Measurements from ENCODE around the gene YAF2. TPM values are rescaled to one million over a fixed set of nuclear protein-coding genes. Genes with fewer than 3 reads are reported as not detected.

The YAF2 gene
- total and polyA plus RNA-seq, 2 experiments from 2014 or later: 1.0 TPM

DNA sequence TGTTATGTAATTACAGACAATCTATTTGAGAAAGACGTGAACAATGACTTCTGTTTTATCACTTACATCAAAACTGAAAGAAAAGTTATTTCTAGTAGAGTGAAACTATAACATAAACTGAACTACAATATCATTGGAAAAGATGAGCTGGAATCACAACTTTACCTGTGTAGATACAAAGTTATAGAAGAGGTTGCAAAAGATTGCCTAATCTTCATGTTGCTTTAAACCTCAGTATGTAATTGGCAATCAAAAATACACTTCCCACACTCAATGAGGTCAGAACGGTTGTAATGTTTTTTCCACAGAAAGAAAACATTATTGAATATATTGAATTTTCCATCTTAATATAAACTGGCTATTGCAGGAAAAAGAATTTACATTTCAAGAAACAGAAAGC is 55.7 kb downstream of the YAF2 start:
- no peaks in the 10 kb centered on the region for H3K9me3 Mint-ChIP-seq
- H3K4me3 ChIP-seq: no peak overlapping the region
- ATAC-seq: no peak

More for the DNA sequence above, 55.7 kb downstream of the YAF2 start:
- Histone ChIP-seq H3K9me2 (ENCODE audit: insufficient read depth) (peaks cover 4% of the 10 kb centered on the region; the same call in 1 of the 2 replicates), H3K36me3 (ENCODE audit: insufficient read depth) (no peaks in the 10 kb centered on the region), H4K20me1 (replicated peaks; ENCODE audit: insufficient read depth) (no peaks in the 10 kb centered on the region), H3K4me2 (no peak overlapping the region), H3F3A (replicated peaks; ENCODE audit: low read depth) (no peaks in the 10 kb centered on the region), H3K27me3 (ENCODE audit: insufficient read depth) (no peaks in the 10 kb centered on the region), H2AFZ (no peak overlapping the region), H3K4me1 (ENCODE audit: insufficient read depth) (peaks cover 11% of the 10 kb centered on the region), H3K79me2 (replicated peaks; ENCODE audit: insufficient read depth) (no peaks in the 10 kb centered on the region), H3K27ac (ENCODE audit: low read depth) (no peak overlapping the region)
- TF ChIP-seq CREB1 (CRISPR knock-in tag; IDR thresholded peaks at IDR 0.05; ENCODE audit: low read depth) (no peak), ZNF114 (CRISPR knock-in tag; IDR thresholded peaks at IDR 0.05) (no peak), NANOG (IDR thresholded peaks at IDR 0.05; ENCODE audit: borderline replicate concordance) (no peak), POLR2AphosphoS5 (IDR thresholded peaks at IDR 0.05; ENCODE audit: low read depth) (no peak), EZH2 (IDR thresholded peaks at IDR 0.05; ENCODE audit: low read depth, unreplicated experiment) (no peak), JUNB (IDR thresholded peaks at IDR 0.05; ENCODE audit: unreplicated experiment) (no peak), ZNF462 (CRISPR knock-in tag; IDR thresholded peaks at IDR 0.05) (no peak), REST (IDR thresholded peaks at IDR 0.05; ENCODE audit: unreplicated experiment) (no peak), ZNF331 (CRISPR knock-in tag; IDR thresholded peaks at IDR 0.05; ENCODE audit: low read depth) (no peak), STAT1 (IDR thresholded peaks at IDR 0.05; ENCODE audit: unreplicated experiment) (no peak), EZH2phosphoT487 (IDR thresholded peaks at IDR 0.05; ENCODE audit: unreplicated experiment) (no peak)
- TF ChIP-seq, protein P1, sequence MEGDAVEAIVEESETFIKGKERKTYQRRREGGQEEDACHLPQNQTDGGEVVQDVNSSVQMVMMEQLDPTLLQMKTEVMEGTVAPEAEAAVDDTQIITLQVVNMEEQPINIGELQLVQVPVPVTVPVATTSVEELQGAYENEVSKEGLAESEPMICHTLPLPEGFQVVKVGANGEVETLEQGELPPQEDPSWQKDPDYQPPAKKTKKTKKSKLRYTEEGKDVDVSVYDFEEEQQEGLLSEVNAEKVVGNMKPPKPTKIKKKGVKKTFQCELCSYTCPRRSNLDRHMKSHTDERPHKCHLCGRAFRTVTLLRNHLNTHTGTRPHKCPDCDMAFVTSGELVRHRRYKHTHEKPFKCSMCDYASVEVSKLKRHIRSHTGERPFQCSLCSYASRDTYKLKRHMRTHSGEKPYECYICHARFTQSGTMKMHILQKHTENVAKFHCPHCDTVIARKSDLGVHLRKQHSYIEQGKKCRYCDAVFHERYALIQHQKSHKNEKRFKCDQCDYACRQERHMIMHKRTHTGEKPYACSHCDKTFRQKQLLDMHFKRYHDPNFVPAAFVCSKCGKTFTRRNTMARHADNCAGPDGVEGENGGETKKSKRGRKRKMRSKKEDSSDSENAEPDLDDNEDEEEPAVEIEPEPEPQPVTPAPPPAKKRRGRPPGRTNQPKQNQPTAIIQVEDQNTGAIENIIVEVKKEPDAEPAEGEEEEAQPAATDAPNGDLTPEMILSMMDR (conservative IDR thresholded peaks at IDR 0.05; ENCODE audit: low read depth in 2 of 2): no peak
- TF ChIP-seq, protein P2, sequence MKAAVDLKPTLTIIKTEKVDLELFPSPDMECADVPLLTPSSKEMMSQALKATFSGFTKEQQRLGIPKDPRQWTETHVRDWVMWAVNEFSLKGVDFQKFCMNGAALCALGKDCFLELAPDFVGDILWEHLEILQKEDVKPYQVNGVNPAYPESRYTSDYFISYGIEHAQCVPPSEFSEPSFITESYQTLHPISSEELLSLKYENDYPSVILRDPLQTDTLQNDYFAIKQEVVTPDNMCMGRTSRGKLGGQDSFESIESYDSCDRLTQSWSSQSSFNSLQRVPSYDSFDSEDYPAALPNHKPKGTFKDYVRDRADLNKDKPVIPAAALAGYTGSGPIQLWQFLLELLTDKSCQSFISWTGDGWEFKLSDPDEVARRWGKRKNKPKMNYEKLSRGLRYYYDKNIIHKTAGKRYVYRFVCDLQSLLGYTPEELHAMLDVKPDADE (IDR thresholded peaks at IDR 0.05): no peak
- H3K36me3 Mint-ChIP-seq (ENCODE audit: low read depth): no peaks in the 10 kb centered on the region
- H3K4me3 Mint-ChIP-seq: no peak overlapping the region
- H3K27me3 Mint-ChIP-seq (ENCODE audit: insufficient read depth, low read depth, poor library complexity): no peaks in the 10 kb centered on the region
- peaks cover 12% of the 10 kb centered on the region; the same call in 2 of the 3 replicates for H3K4me1 Mint-ChIP-seq
- no peak overlapping the region for H3K27ac Mint-ChIP-seq
- DNase-seq (ENCODE audit: low spot score): no peak
